Measurements from ENCODE around the gene MUC5AC.

DNA sequence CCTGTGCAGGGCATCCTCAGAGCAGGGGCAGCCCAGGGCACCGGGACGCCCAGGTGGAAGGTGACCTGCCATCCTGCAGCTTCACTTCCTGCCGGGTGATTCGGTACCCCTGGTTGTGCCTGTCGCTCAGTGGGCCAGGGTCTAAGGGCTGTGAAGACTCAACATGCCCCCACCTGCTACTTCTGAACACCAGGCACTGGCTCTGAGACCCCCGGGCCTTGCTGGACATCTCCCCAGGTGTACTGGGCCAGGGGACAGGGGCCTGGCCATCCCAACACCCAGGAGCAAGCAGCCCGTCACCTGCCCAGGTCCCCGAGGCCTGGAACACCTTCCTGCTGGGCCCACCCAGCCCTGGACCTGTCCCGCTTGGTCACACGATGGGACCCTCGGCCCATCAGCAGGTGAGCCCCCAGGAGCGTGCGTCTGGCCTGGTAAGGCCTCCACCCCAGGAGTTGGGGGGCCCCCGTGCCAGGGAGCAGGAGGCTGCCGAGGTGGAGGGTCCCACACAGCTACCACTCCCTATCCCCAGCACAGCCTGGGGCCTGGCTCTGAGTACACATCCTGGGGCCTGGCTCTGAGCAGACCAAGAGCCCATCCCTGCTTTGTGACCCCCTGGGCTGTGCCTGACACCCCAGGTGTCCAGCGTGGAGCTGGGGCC is 61.2 kb downstream of the MUC5AC start:
- TF ChIP-seq POLR2A (IDR thresholded peaks at IDR 0.05): no peak
- TF ChIP-seq, protein P1, sequence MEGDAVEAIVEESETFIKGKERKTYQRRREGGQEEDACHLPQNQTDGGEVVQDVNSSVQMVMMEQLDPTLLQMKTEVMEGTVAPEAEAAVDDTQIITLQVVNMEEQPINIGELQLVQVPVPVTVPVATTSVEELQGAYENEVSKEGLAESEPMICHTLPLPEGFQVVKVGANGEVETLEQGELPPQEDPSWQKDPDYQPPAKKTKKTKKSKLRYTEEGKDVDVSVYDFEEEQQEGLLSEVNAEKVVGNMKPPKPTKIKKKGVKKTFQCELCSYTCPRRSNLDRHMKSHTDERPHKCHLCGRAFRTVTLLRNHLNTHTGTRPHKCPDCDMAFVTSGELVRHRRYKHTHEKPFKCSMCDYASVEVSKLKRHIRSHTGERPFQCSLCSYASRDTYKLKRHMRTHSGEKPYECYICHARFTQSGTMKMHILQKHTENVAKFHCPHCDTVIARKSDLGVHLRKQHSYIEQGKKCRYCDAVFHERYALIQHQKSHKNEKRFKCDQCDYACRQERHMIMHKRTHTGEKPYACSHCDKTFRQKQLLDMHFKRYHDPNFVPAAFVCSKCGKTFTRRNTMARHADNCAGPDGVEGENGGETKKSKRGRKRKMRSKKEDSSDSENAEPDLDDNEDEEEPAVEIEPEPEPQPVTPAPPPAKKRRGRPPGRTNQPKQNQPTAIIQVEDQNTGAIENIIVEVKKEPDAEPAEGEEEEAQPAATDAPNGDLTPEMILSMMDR (IDR thresholded peaks at IDR 0.05): no peak

Data from adrenal gland (tissue), 5 donors.